NCI-H187 (cell line): ENCODE measurements around the gene COQ3.

ENCODE experiments used
- DNase-seq, 2 experiments: peaks; one replicate each; lab custom pipeline; 2025; lab: John Stamatoyannopoulos, UW

The COQ3 gene

GRCh38 chr6:99393698-99394531 lies at the start of gene COQ3:
TSS of gene COQ3 (minus strand) at chr6:99394195. CDS start at chr6:99394179, 16 bp downstream.
- peak; percentile 43 to 59 for DNase-seq

GRCh38 chr6:99434702-99435530 lies 40.9 kb upstream of the COQ3 start:
- no peak for DNase-seq

- DNase-seq = no peak
Measured at GRCh38 chr6:99432877-99433276, 38.9 kb upstream of the COQ3 start.

- no peak for DNase-seq
Measured at GRCh38 chr6:99431901-99432300, 37.9 kb upstream of the COQ3 start.

GRCh38 chr6:99427988-99428387 lies 34.0 kb upstream of the COQ3 start:
- no peak for DNase-seq

- DNase-seq = no peak
Measured at GRCh38 chr6:99426451-99426757, 32.4 kb upstream of the COQ3 start.

- DNase-seq = peak; percentile 37 to 96
Measured at GRCh38 chr6:99425647-99426450, 31.9 kb upstream of the COQ3 start.

GRCh38 chr6:99424761-99425646 lies 31.0 kb upstream of the COQ3 start, which contains the start of gene PNISR:
TSS of gene PNISR (minus strand) at chr6:99425308. CDS start at chr6:99414659, 10,649 bp downstream.
- DNase-seq = peak; percentile 86 to 96

- DNase-seq = no peak
Measured at GRCh38 chr6:99424022-99424421, 30.0 kb upstream of the COQ3 start.

- DNase-seq = no peak
Measured at GRCh38 chr6:99422912-99423311, 28.9 kb upstream of the COQ3 start.

- DNase-seq = no peak
Measured at GRCh38 chr6:99416892-99417767, 23.1 kb upstream of the COQ3 start.

GRCh38 chr6:99416226-99416625 lies 22.2 kb upstream of the COQ3 start:
- no peak for DNase-seq

GRCh38 chr6:99415446-99415845 lies 21.5 kb upstream of the COQ3 start:
- DNase-seq = no peak

- no peak for DNase-seq
Measured at GRCh38 chr6:99412065-99412464, 18.1 kb upstream of the COQ3 start.

GRCh38 chr6:99409672-99410071 lies 15.7 kb upstream of the COQ3 start:
- no peak for DNase-seq

- no peak for DNase-seq
Measured at GRCh38 chr6:99407076-99407475, 13.1 kb upstream of the COQ3 start.

GRCh38 chr6:99402448-99402847 lies 8.5 kb upstream of the COQ3 start:
- no peak for DNase-seq

- DNase-seq = no peak
Measured at GRCh38 chr6:99397287-99397686, 3.3 kb upstream of the COQ3 start.

GRCh38 chr6:99393366-99393697 lies 663 bp downstream of the COQ3 start:
- no peak for DNase-seq

GRCh38 chr6:99390896-99391295 lies 3.1 kb downstream of the COQ3 start:
- DNase-seq = no peak
